Measurements from ENCODE around the gene HIVEP3. TPM values are rescaled to one million over a fixed set of nuclear protein-coding genes. Genes with fewer than 3 reads are reported as not detected.

HIVEP3 gene
- total and polyA plus RNA-seq, 2 of the 13 experiments (the other 11 are each of a cell fraction or from before 2014, with no cell fraction given), result 0.05 TPM; not detected in 1

DNA sequence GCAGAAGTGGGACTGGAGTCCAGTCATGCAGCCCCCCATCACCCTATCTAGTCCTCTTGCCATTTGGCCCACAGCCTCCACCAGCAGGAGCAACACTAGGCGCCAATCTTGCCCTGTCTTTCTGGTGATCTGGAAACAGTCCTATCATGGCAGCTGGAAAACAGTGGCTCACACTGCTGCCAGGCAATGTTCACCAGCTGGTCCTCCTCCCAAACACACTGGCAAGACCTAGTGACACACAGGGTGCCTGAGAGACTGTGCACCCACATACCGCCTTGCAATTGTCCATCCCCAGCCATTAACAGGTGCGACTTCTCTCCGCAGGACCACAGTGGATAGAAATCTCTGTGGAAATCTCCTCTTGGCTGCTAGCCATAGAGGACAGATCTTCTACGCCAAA, 105.5 kb downstream of the HIVEP3 start (continued):
- TF ChIP-seq, protein P1, sequence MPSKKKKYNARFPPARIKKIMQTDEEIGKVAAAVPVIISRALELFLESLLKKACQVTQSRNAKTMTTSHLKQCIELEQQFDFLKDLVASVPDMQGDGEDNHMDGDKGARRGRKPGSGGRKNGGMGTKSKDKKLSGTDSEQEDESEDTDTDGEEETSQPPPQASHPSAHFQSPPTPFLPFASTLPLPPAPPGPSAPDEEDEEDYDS (CRISPR knock-in tag; IDR thresholded peaks at IDR 0.05), result no peak
- no peak for TF ChIP-seq HES4 (CRISPR knock-in tag; IDR thresholded peaks at IDR 0.05; ENCODE audit: borderline replicate concordance)
- TF ChIP-seq NFYB (CRISPR knock-in tag; IDR thresholded peaks at IDR 0.05), result no peak
- no peak for TF ChIP-seq ZNF205 (CRISPR knock-in tag; IDR thresholded peaks at IDR 0.05)

GRCh38 chr1:41812453-41812852, 106.3 kb downstream of the HIVEP3 start:
- Histone ChIP-seq H3K36me3 (replicated peaks in 1 of 2; ENCODE audit: control insufficient read depth in 1 of 2, insufficient read depth in 2 of 2, low read length in 2 of 2) (no peaks in the 10 kb centered on the region), H2AFZ (ENCODE audit: low read length) (no peak overlapping the region), H3K4me3 (replicated peaks in 1 of 3; ENCODE audit: insufficient read depth in 1 of 3, low read depth in 2 of 3, low read length in 3 of 3) (no peak overlapping the region), H4K20me1 (ENCODE audit: insufficient read depth, low read length) (0 out of 2 replicates have a peak, but pooled peaks cover 3% of the 10 kb centered on the region), H3K27ac (ENCODE audit: extremely low read length, insufficient read depth, low read length) (no peak overlapping the region), H3K9me3 (ENCODE audit: low read length) (no peaks in the 10 kb centered on the region), H3K4me1 (ENCODE audit: insufficient read depth, low read length) (no peaks in the 10 kb centered on the region), H3K4me2 (ENCODE audit: low read depth, low read length) (no peak overlapping the region), H3K9ac (ENCODE audit: insufficient read depth, low read depth, low read length) (no peak overlapping the region), H3K79me2 (ENCODE audit: insufficient read depth, low read length) (no peaks in the 10 kb centered on the region), H3K27me3 (ENCODE audit: control insufficient read depth in 1 of 2, insufficient read depth in 2 of 2, low read length in 2 of 2) (no peaks in the 10 kb centered on the region)
- ChIA-PET POLR2A (no interaction called here), CTCF (ENCODE audit: low intra/inter-chr PET ratio, low total read pairs) (no interaction called here)
- WGBS (ENCODE audit: low lambda C conversion rate), result 58% methylated on average over 2 of the region's 2 CpGs
- ATAC-seq (no peak), DNase-seq (ENCODE audit: low spot score) (no peak), FAIRE-seq (no peak)
- no TSS peak for BruUV-seq (replicated peaks)
- intact Hi-C loops (cut with micrococcal nuclease; ENCODE audit: unreplicated experiment), result no loop called here
- in situ Hi-C loops (cut with HindIII; ENCODE audit: extremely low pct_ligation_motif_present, low pct_unique_long_range_greater_than_20kb), result no loop called here
- TF ChIP-seq ZNF124 (CRISPR knock-in tag; IDR thresholded peaks at IDR 0.05) (no peak), ZXDC (CRISPR knock-in tag; IDR thresholded peaks at IDR 0.05) (no peak), KDM5A (IDR thresholded peaks at IDR 0.05; ENCODE audit: borderline replicate concordance, low read length) (no peak), ZNF354B (CRISPR knock-in tag; IDR thresholded peaks at IDR 0.05) (no peak), RAD21 (CRISPR knock-in tag; IDR thresholded peaks at IDR 0.05) (no peak), ZFYVE20 (CRISPR knock-in tag; IDR thresholded peaks at IDR 0.05; ENCODE audit: borderline replicate concordance, low read depth) (no peak), PHB2 (IDR thresholded peaks at IDR 0.05; ENCODE audit: partially characterized antibody) (no peak), ASH2L (IDR thresholded peaks at IDR 0.05; ENCODE audit: insufficient read length, low read depth, low read length) (no peak), ZBTB39 (CRISPR knock-in tag; IDR thresholded peaks at IDR 0.05) (no peak), HOXA7 (CRISPR knock-in tag; IDR thresholded peaks at IDR 0.05) (no peak)
- TF ChIP-seq, protein P2, sequence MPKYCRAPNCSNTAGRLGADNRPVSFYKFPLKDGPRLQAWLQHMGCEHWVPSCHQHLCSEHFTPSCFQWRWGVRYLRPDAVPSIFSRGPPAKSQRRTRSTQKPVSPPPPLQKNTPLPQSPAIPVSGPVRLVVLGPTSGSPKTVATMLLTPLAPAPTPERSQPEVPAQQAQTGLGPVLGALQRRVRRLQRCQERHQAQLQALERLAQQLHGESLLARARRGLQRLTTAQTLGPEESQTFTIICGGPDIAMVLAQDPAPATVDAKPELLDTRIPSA (CRISPR knock-in tag; IDR thresholded peaks at IDR 0.05; ENCODE audit: borderline replicate concordance), result no peak
- TF ChIP-seq, protein P3, sequence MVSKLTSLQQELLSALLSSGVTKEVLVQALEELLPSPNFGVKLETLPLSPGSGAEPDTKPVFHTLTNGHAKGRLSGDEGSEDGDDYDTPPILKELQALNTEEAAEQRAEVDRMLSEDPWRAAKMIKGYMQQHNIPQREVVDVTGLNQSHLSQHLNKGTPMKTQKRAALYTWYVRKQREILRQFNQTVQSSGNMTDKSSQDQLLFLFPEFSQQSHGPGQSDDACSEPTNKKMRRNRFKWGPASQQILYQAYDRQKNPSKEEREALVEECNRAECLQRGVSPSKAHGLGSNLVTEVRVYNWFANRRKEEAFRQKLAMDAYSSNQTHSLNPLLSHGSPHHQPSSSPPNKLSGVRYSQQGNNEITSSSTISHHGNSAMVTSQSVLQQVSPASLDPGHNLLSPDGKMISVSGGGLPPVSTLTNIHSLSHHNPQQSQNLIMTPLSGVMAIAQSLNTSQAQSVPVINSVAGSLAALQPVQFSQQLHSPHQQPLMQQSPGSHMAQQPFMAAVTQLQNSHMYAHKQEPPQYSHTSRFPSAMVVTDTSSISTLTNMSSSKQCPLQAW (CRISPR knock-in tag; IDR thresholded peaks at IDR 0.05), result no peak

All from HepG2 (cell line).